ENCODE data around the gene RNF2. TPM values are rescaled to one million over a fixed set of nuclear protein-coding genes. Genes with fewer than 3 reads are reported as not detected.

The RNF2 gene
- total RNA-seq, 4 donors from 2014 or later: 5.1 to 14.0 (median 10.6) TPM

GRCh38 chr1:185083818-185084217 lies 38.5 kb downstream of the RNF2 start:
- H3K9me3 ChIP-seq: no peaks in the 10 kb centered on the region

GRCh38 chr1:185087101-185087500 lies 41.7 kb downstream of the RNF2 start:
- Histone ChIP-seq H3K4me1 (no peaks in the 10 kb centered on the region), H3K9me3 (no peaks in the 10 kb centered on the region), H3K27me3 (no peaks in the 10 kb centered on the region), H3K27ac (no peak overlapping the region), H3K36me3 (peaks cover 0 to 25% (median 0%) of the 10 kb centered on the region in 3 donors), H3K4me3 (no peak overlapping the region)
- DNase-seq: no peak
- TF ChIP-seq CTCF (IDR thresholded peaks at IDR 0.05) (no peak), POLR2A (IDR thresholded peaks at IDR 0.05) (no peak)

More at GRCh38 chr1:185083818-185084217, 38.5 kb downstream of the RNF2 start:
- Histone ChIP-seq H3K27me3 (no peaks in the 10 kb centered on the region), H3K36me3 (peaks cover 0 to 11% (median 0%) of the 10 kb centered on the region in 3 donors), H3K4me1 (no peaks in the 10 kb centered on the region), H3K4me3 (no peak overlapping the region), H3K27ac (no peak overlapping the region)
- no peak for TF ChIP-seq POLR2A (IDR thresholded peaks at IDR 0.05)
- TF ChIP-seq CTCF (IDR thresholded peaks at IDR 0.05): no peak
- DNase-seq: no peak

- H3K4me1 ChIP-seq: no peaks in the 10 kb centered on the region
- no peaks in the 10 kb centered on the region for H3K9me3 ChIP-seq
- no peak overlapping the region for H3K27ac ChIP-seq
- no peak overlapping the region for H3K4me3 ChIP-seq
- TF ChIP-seq CTCF (IDR thresholded peaks at IDR 0.05) (no peak), POLR2A (IDR thresholded peaks at IDR 0.05) (no peak)
- no peaks in the 10 kb centered on the region for H3K27me3 ChIP-seq
- H3K36me3 ChIP-seq: peaks cover 0 to 26% (median 0%) of the 10 kb centered on the region in 3 donors
- no peak for DNase-seq
Observed at GRCh38 chr1:185087746-185088145, 42.4 kb downstream of the RNF2 start.

GRCh38 chr1:185091480-185091879 lies 46.1 kb downstream of the RNF2 start:
- H3K27ac ChIP-seq: no peak overlapping the region
- DNase-seq: no peak
- no peaks in the 10 kb centered on the region for H3K27me3 ChIP-seq
- H3K4me1 ChIP-seq: no peaks in the 10 kb centered on the region
- TF ChIP-seq POLR2A (IDR thresholded peaks at IDR 0.05): no peak
- no peak for TF ChIP-seq CTCF (IDR thresholded peaks at IDR 0.05)
- no peak overlapping the region for H3K4me3 ChIP-seq
- no peaks in the 10 kb centered on the region for H3K9me3 ChIP-seq
- peaks cover 0 to 44% (median 0%) of the 10 kb centered on the region in 3 donors for H3K36me3 ChIP-seq

- no peaks in the 10 kb centered on the region for H3K9me3 ChIP-seq
- no peak overlapping the region for H3K4me3 ChIP-seq
- H3K27ac ChIP-seq: no peak overlapping the region
- no peak for TF ChIP-seq POLR2A (IDR thresholded peaks at IDR 0.05)
- TF ChIP-seq CTCF (IDR thresholded peaks at IDR 0.05): no peak
- no peaks in the 10 kb centered on the region for H3K27me3 ChIP-seq
- no peak for DNase-seq
- no peaks in the 10 kb centered on the region for H3K4me1 ChIP-seq
- H3K36me3 ChIP-seq: peaks cover 0 to 32% (median 0%) of the 10 kb centered on the region in 3 donors
Observed at GRCh38 chr1:185094761-185095160, 49.4 kb downstream of the RNF2 start.

- no peaks in the 10 kb centered on the region for H3K27me3 ChIP-seq
- no peak for TF ChIP-seq POLR2A (IDR thresholded peaks at IDR 0.05)
- no peak for TF ChIP-seq CTCF (IDR thresholded peaks at IDR 0.05)
- peaks cover 0 to 35% (median 0%) of the 10 kb centered on the region in 3 donors for H3K36me3 ChIP-seq
- no peak overlapping the region for H3K27ac ChIP-seq
- no peak overlapping the region for H3K4me3 ChIP-seq
- no peaks in the 10 kb centered on the region for H3K4me1 ChIP-seq
- no peak for DNase-seq
- no peaks in the 10 kb centered on the region for H3K9me3 ChIP-seq
Observed at GRCh38 chr1:185096531-185096930, 51.2 kb downstream of the RNF2 start.
